Measurements from ENCODE around the gene C2CD4C.
"Not testable (repeated sequence)": the region's sequence is repeated elsewhere in the genome, so short reads cannot be mapped to it uniquely, and the experiment has no call there.

Gene C2CD4C

GRCh38 chr19:408902-409515 lies at the start of gene C2CD4C:
TSS of gene C2CD4C (minus strand) at chr19:409147. CDS start at chr19:408361, 786 bp downstream.
- DNase-seq (ENCODE audit: low spot score): no peak

GRCh38 chr19:458091-459042 lies 49.4 kb upstream of the C2CD4C start:
- no peak for DNase-seq (ENCODE audit: low spot score)

GRCh38 chr19:457636-458035 lies 48.7 kb upstream of the C2CD4C start:
- DNase-seq (ENCODE audit: low spot score): no peak

GRCh38 chr19:456547-457110 lies 47.7 kb upstream of the C2CD4C start:
- DNase-seq (ENCODE audit: low spot score): no peak

GRCh38 chr19:455851-456546 lies 47.1 kb upstream of the C2CD4C start:
- DNase-seq (ENCODE audit: low spot score): no peak

- no peak for DNase-seq (ENCODE audit: low spot score)
Measured at GRCh38 chr19:455031-455705, 46.2 kb upstream of the C2CD4C start.

- DNase-seq (ENCODE audit: low spot score): no peak
Measured at GRCh38 chr19:453606-454005, 44.7 kb upstream of the C2CD4C start.

- no peak for DNase-seq (ENCODE audit: low spot score)
Measured at GRCh38 chr19:452829-453228, 43.9 kb upstream of the C2CD4C start.

- DNase-seq (ENCODE audit: low spot score): not testable (repeated sequence)
Measured at GRCh38 chr19:450912-451481, 42.0 kb upstream of the C2CD4C start.

GRCh38 chr19:449916-450315 lies 41.0 kb upstream of the C2CD4C start:
- no peak for DNase-seq (ENCODE audit: low spot score)

GRCh38 chr19:447816-448560 lies 39.0 kb upstream of the C2CD4C start:
- DNase-seq (ENCODE audit: low spot score): no peak

GRCh38 chr19:447064-447426 lies 38.1 kb upstream of the C2CD4C start:
- DNase-seq (ENCODE audit: low spot score): no peak

GRCh38 chr19:444677-445210 lies 35.8 kb upstream of the C2CD4C start:
- no peak for DNase-seq (ENCODE audit: low spot score)

- DNase-seq (ENCODE audit: low spot score): no peak
Measured at GRCh38 chr19:443005-443404, 34.1 kb upstream of the C2CD4C start.

- DNase-seq (ENCODE audit: low spot score): no peak
Measured at GRCh38 chr19:442085-442484, 33.1 kb upstream of the C2CD4C start.

GRCh38 chr19:441213-441836 lies 32.4 kb upstream of the C2CD4C start:
- DNase-seq (ENCODE audit: low spot score): no peak

- no peak for DNase-seq (ENCODE audit: low spot score)
Measured at GRCh38 chr19:440391-441212, 31.7 kb upstream of the C2CD4C start.

- DNase-seq (ENCODE audit: low spot score): no peak
Measured at GRCh38 chr19:439167-439900, 30.4 kb upstream of the C2CD4C start.

All from germinal center (tissue), 1 donor.